Superior temporal gyrus (tissue), 1 donor: ENCODE results near the gene FNDC3B.

Source experiments
- DNase-seq: peaks from one replicate; pipeline ENCODE4 v3.0.0-alpha.2; 2016; ENCODE audit errors: extremely low spot score

Gene FNDC3B

GRCh38 chr3:172283841-172284357, 244.5 kb downstream of the FNDC3B start:
- DNase-seq: no peak

GRCh38 chr3:172285844-172286243, 246.5 kb downstream of the FNDC3B start:
- no peak for DNase-seq

GRCh38 chr3:172286548-172287148, 247.3 kb downstream of the FNDC3B start:
- DNase-seq: no peak

GRCh38 chr3:172287937-172288477, 248.6 kb downstream of the FNDC3B start:
- DNase-seq: no peak

GRCh38 chr3:172288651-172289050, 249.3 kb downstream of the FNDC3B start:
- DNase-seq: no peak

- DNase-seq: no peak
Measured at GRCh38 chr3:172289583-172289982, 250.2 kb downstream of the FNDC3B start.

- DNase-seq: no peak
Measured at GRCh38 chr3:172290457-172290856, 251.1 kb downstream of the FNDC3B start.

GRCh38 chr3:172291650-172292049, 252.3 kb downstream of the FNDC3B start:
- no peak for DNase-seq

GRCh38 chr3:172292422-172292821, 253.0 kb downstream of the FNDC3B start:
- DNase-seq: no peak

- no peak for DNase-seq
Measured at GRCh38 chr3:172293093-172293492, 253.7 kb downstream of the FNDC3B start.

- no peak for DNase-seq
Measured at GRCh38 chr3:172294223-172294806, 254.9 kb downstream of the FNDC3B start.

- no peak for DNase-seq
Measured at GRCh38 chr3:172296248-172296974, 257.0 kb downstream of the FNDC3B start.

GRCh38 chr3:172296975-172297332, 257.6 kb downstream of the FNDC3B start:
- DNase-seq: no peak

GRCh38 chr3:172298247-172298646, 258.9 kb downstream of the FNDC3B start:
- DNase-seq: no peak

- DNase-seq: no peak
Measured at GRCh38 chr3:172300187-172300586, 260.8 kb downstream of the FNDC3B start.

GRCh38 chr3:172300862-172301261, 261.5 kb downstream of the FNDC3B start:
- no peak for DNase-seq

GRCh38 chr3:172302203-172302602, 262.8 kb downstream of the FNDC3B start:
- DNase-seq: no peak

- no peak for DNase-seq
Measured at GRCh38 chr3:172303181-172303580, 263.8 kb downstream of the FNDC3B start.

- no peak for DNase-seq
Measured at GRCh38 chr3:172303941-172304558, 264.7 kb downstream of the FNDC3B start.

GRCh38 chr3:172305552-172305951, 266.2 kb downstream of the FNDC3B start:
- DNase-seq: no peak

GRCh38 chr3:172305974-172306373, 266.6 kb downstream of the FNDC3B start:
- no peak for DNase-seq

GRCh38 chr3:172307141-172307560, 267.8 kb downstream of the FNDC3B start:
- DNase-seq: no peak
